K562 (cell line): ENCODE data around the gene DRAXIN.

Source experiments
- HNRNPL ChIP-seq: fragments of 200-400 bp; formaldehyde crosslinking; IDR thresholded peaks from 2 replicates; pipeline ENCODE4 v1.6.1; 2017; ENCODE audit warnings: low read depth, mild to moderate bottlenecking, low read length
- NCOA2 ChIP-seq, 2 experiments: fragments of 450-650 bp; IDR thresholded peaks; 2 replicates each; pipeline ENCODE4 v1.6.1; 2018; ENCODE audit warnings: mild to moderate bottlenecking in 2 of 2, moderate library complexity in 1 of 2; ENCODE audit not compliant: partially characterized antibody in 2 of 2
- RBFOX2 ChIP-seq: fragments of 200-400 bp; formaldehyde crosslinking; IDR thresholded peaks from 2 replicates; pipeline ENCODE4 v1.6.1; 2017; ENCODE audit warnings: low read depth, mild to moderate bottlenecking, low read length, moderate library complexity
- ZNF639 ChIP-seq, 2 experiments: fragments of 200-800 bp in 1 of 2; sonication (Bioruptor generic) in 1 of 2; sonication (generic) in 1 of 2; formaldehyde crosslinking in 1 of 2; IDR thresholded peaks in 1 of 2; conservative IDR thresholded peaks in 1 of 2; 2 replicates each; pipeline versions ENCODE4 v1.5.0 to v1.6.1; 2016 to 2020; ENCODE audit warnings: missing compliant biosample characterization in 1 of 2, missing genetic modification characterization in 1 of 2, missing genetic modification reagents in 1 of 2

DNA sequence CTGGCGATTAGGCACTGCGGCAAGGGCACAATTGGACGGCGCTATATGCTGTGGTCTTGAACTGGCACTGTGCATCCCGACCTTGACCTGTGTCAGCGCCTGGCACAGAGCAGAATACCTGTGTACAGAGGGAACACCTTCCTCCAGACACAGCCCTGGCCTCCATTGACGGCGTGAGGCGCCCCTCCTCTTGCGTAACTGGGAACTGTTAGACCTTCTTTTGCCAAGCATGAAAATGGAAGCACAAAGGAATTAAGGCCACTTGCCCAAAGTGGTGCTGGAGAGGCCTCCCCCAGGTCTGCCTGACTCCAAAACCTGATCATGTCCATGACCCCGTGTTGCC, 37.6 kb downstream of the DRAXIN start:
- TF ChIP-seq ZNF639 (CRISPR knock-in tag; conservative IDR thresholded peaks at IDR 0.05 in 1 of 2, IDR thresholded peaks at IDR 0.05 in 1 of 2) = no peak
- no peak for TF ChIP-seq HNRNPL
- no peak for TF ChIP-seq NCOA2 (IDR thresholded peaks at IDR 0.05; ENCODE audit: partially characterized antibody in 2 of 2)
- TF ChIP-seq RBFOX2 = no peak
